HEK293 (cell line): ENCODE measurements around the gene TLR2.

Experiments used
- CTCF ChIA-PET: fragments of 350-600 bp; formaldehyde crosslinking; extraction: SDS; loops from one replicate; lab custom pipeline; 2021; ENCODE audit warnings: antibody characterized with exemption; lab: Yijun Ruan, JAX
- POLR2A ChIA-PET: fragments of 300-600 bp; formaldehyde crosslinking; extraction: SDS; loops from one replicate; lab custom pipeline; 2020; ENCODE audit warnings: antibody characterized with exemption, inconsistent platforms; lab: Yijun Ruan, JAX
- H3K27ac ChIP-seq: fragments of 200-500 bp; sonication (Bioruptor generic); 2 replicates; pipeline ENCODE4 v1.5.1; 2014; ENCODE audit warnings: low read depth, low read length, control low read depth, inconsistent platforms; ENCODE audit errors: extremely low read depth
- H3K36me3 ChIP-seq, 2 experiments: fragments of 200-500 bp in 1 of 2; sonication (Bioruptor generic) in 1 of 2; 1 replicate in 1 of 2; 2 replicates in 1 of 2; pipeline ENCODE4 v1.5.1; 2014 to 2017; ENCODE audit warnings: inconsistent platforms in 2 of 2, low read length in 2 of 2; ENCODE audit not compliant: control insufficient read depth in 2 of 2, insufficient read depth in 1 of 2
- H3K4me1 ChIP-seq: fragments of 200-500 bp; sonication (Bioruptor generic); 2 replicates; pipeline ENCODE4 v1.5.1; 2014; ENCODE audit warnings: mild to moderate bottlenecking, low read length, inconsistent platforms; ENCODE audit not compliant: control insufficient read depth, insufficient read depth
- H3K4me3 ChIP-seq: 2 replicates; pipeline ENCODE4 v1.5.1; 2011; ENCODE audit warnings: low read depth, mild to moderate bottlenecking, control low read depth, low read length, moderate library complexity
- H3K9me3 ChIP-seq: fragments of 200-500 bp; sonication (Bioruptor generic); 2 replicates; pipeline ENCODE4 v1.5.1; 2014; ENCODE audit warnings: low read depth, low read length, inconsistent platforms; ENCODE audit not compliant: control insufficient read depth, insufficient read depth
- BCL11B ChIP-seq: fragments of 450-650 bp; formaldehyde crosslinking; IDR thresholded peaks from 2 replicates; pipeline ENCODE4 v1.5.1; 2016; ENCODE audit warnings: low read depth, missing biosample characterization, missing genetic modification characterization
- KLF16 ChIP-seq: fragments of 450-650 bp; formaldehyde crosslinking; IDR thresholded peaks from 2 replicates; pipeline ENCODE4 v1.5.1; 2017; ENCODE audit warnings: missing biosample characterization, missing genetic modification characterization
- KLF8 ChIP-seq: fragments of 450-650 bp; formaldehyde crosslinking; IDR thresholded peaks from 2 replicates; pipeline ENCODE4 v1.5.1; 2016; ENCODE audit warnings: missing biosample characterization, missing genetic modification characterization
- ZFP69B ChIP-seq: fragments of 450-650 bp; formaldehyde crosslinking; IDR thresholded peaks from 2 replicates; pipeline ENCODE4 v1.5.1; 2016; ENCODE audit warnings: missing biosample characterization, missing genetic modification characterization
- ZNF174 ChIP-seq: fragments of 450-650 bp; formaldehyde crosslinking; IDR thresholded peaks from 2 replicates; pipeline ENCODE4 v1.5.0; 2017; ENCODE audit warnings: missing biosample characterization, mild to moderate bottlenecking, missing genetic modification characterization
- ZNF2 ChIP-seq: fragments of 450-650 bp; formaldehyde crosslinking; IDR thresholded peaks from 2 replicates; pipeline ENCODE4 v1.5.1; 2016; ENCODE audit warnings: missing biosample characterization, missing genetic modification characterization
- ZNF221 ChIP-seq: fragments of 450-650 bp; formaldehyde crosslinking; IDR thresholded peaks from 2 replicates; pipeline ENCODE4 v1.5.1; 2017; ENCODE audit warnings: missing biosample characterization, missing genetic modification characterization, borderline replicate concordance
- ZNF23 ChIP-seq: fragments of 450-650 bp; formaldehyde crosslinking; IDR thresholded peaks from 2 replicates; pipeline ENCODE4 v1.5.1; 2016; ENCODE audit warnings: missing biosample characterization, missing genetic modification characterization, borderline replicate concordance
- ZNF248 ChIP-seq: fragments of 450-650 bp; formaldehyde crosslinking; IDR thresholded peaks from 2 replicates; pipeline ENCODE4 v1.5.1; 2017; ENCODE audit warnings: missing biosample characterization, missing genetic modification characterization
- ZNF266 ChIP-seq: fragments of 450-650 bp; formaldehyde crosslinking; IDR thresholded peaks from 2 replicates; pipeline ENCODE4 v1.5.1; 2016; ENCODE audit warnings: missing biosample characterization, missing genetic modification characterization, low read depth
- ZNF37A ChIP-seq: fragments of 450-650 bp; IDR thresholded peaks from 2 replicates; pipeline ENCODE4 v1.5.1; 2018; ENCODE audit warnings: missing biosample characterization, missing genetic modification characterization
- ZNF571 ChIP-seq: fragments of 450-650 bp; formaldehyde crosslinking; IDR thresholded peaks from 2 replicates; pipeline ENCODE4 v1.5.0; 2017; ENCODE audit warnings: missing biosample characterization, missing genetic modification characterization
- ZNF585B ChIP-seq: fragments of 450-650 bp; formaldehyde crosslinking; IDR thresholded peaks from 2 replicates; pipeline ENCODE4 v1.5.1; 2016; ENCODE audit warnings: missing biosample characterization, missing genetic modification characterization
- ZNF621 ChIP-seq: fragments of 450-650 bp; formaldehyde crosslinking; IDR thresholded peaks from 2 replicates; pipeline ENCODE4 v1.5.1; 2017; ENCODE audit warnings: missing biosample characterization, missing genetic modification characterization
- ZNF654 ChIP-seq: fragments of 450-650 bp; formaldehyde crosslinking; IDR thresholded peaks from 2 replicates; pipeline ENCODE4 v1.5.1; 2016; ENCODE audit warnings: low read depth, missing biosample characterization, missing genetic modification characterization
- ZNF785 ChIP-seq: fragments of 450-650 bp; formaldehyde crosslinking; IDR thresholded peaks from 2 replicates; pipeline ENCODE4 v1.5.1; 2016; ENCODE audit warnings: missing biosample characterization, missing genetic modification characterization
- TF ChIP-seq, protein P1 (sequence below): fragments of 450-650 bp; formaldehyde crosslinking; IDR thresholded peaks from 2 replicates; pipeline ENCODE4 v1.5.1; 2017; ENCODE audit warnings: missing biosample characterization, missing genetic modification characterization
- TF ChIP-seq, protein P2 (sequence below): fragments of 450-650 bp; formaldehyde crosslinking; IDR thresholded peaks from 2 replicates; pipeline ENCODE4 v1.5.1; 2016; ENCODE audit warnings: missing biosample characterization, missing genetic modification characterization
- TF ChIP-seq, protein P3 (sequence below): fragments of 450-650 bp; formaldehyde crosslinking; IDR thresholded peaks from 2 replicates; pipeline ENCODE4 v1.5.1; 2017; ENCODE audit warnings: missing biosample characterization, missing genetic modification characterization
- TF ChIP-seq, protein P4 (sequence below): fragments of 450-650 bp; formaldehyde crosslinking; IDR thresholded peaks from 2 replicates; pipeline ENCODE4 v1.5.1; 2016; ENCODE audit warnings: missing biosample characterization, missing genetic modification characterization
- TF ChIP-seq, protein P5 (sequence below): fragments of 450-650 bp; formaldehyde crosslinking; IDR thresholded peaks from 2 replicates; pipeline ENCODE4 v1.5.1; 2016; ENCODE audit warnings: missing biosample characterization, missing genetic modification characterization
- TF ChIP-seq, protein P6 (sequence below): fragments of 450-650 bp; formaldehyde crosslinking; IDR thresholded peaks from 2 replicates; pipeline ENCODE4 v1.5.1; 2017; ENCODE audit warnings: missing biosample characterization, missing genetic modification characterization
- TF ChIP-seq, protein P7 (sequence below): fragments of 450-650 bp; formaldehyde crosslinking; IDR thresholded peaks from 2 replicates; pipeline ENCODE4 v1.5.1; 2017; ENCODE audit warnings: missing biosample characterization, mild to moderate bottlenecking, missing genetic modification characterization, moderate library complexity

The TLR2 gene

DNA sequence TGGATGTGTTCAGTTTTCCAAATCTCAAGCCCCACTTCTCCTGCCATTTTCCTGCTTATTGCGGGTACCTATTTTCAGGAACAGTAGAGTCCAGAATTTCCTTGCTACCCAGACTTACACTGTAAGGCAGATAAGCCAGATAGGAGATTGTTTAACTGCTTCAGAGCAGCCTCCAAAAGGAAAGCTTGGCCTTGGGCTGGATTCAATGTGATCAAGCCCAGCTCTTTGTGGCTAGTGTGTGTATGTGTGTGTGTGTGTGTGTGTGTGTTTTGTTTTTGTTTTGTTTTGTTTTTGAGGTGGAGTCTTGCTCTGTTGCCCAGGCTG is 41.7 kb downstream of the TLR2 start:
- POLR2A ChIA-PET: no interaction called here
- Histone ChIP-seq H3K27ac (no peak overlapping the region), H3K36me3 (no peaks in the 10 kb centered on the region), H3K4me1 (no peaks in the 10 kb centered on the region), H3K4me3 (no peak overlapping the region), H3K9me3 (no peaks in the 10 kb centered on the region)
- TF ChIP-seq KLF8 (tag by site-specific recombination) (no peak), ZNF23 (tag by site-specific recombination) (no peak), ZNF221 (tag by site-specific recombination) (no peak), ZNF654 (tag by site-specific recombination) (no peak), ZNF174 (no peak), ZNF571 (tag by site-specific recombination) (no peak)
- TF ChIP-seq, protein P1, sequence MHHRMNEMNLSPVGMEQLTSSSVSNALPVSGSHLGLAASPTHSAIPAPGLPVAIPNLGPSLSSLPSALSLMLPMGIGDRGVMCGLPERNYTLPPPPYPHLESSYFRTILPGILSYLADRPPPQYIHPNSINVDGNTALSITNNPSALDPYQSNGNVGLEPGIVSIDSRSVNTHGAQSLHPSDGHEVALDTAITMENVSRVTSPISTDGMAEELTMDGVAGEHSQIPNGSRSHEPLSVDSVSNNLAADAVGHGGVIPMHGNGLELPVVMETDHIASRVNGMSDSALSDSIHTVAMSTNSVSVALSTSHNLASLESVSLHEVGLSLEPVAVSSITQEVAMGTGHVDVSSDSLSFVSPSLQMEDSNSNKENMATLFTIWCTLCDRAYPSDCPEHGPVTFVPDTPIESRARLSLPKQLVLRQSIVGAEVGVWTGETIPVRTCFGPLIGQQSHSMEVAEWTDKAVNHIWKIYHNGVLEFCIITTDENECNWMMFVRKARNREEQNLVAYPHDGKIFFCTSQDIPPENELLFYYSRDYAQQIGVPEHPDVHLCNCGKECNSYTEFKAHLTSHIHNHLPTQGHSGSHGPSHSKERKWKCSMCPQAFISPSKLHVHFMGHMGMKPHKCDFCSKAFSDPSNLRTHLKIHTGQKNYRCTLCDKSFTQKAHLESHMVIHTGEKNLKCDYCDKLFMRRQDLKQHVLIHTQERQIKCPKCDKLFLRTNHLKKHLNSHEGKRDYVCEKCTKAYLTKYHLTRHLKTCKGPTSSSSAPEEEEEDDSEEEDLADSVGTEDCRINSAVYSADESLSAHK (tag by site-specific recombination): no peak
- TF ChIP-seq, protein P2, sequence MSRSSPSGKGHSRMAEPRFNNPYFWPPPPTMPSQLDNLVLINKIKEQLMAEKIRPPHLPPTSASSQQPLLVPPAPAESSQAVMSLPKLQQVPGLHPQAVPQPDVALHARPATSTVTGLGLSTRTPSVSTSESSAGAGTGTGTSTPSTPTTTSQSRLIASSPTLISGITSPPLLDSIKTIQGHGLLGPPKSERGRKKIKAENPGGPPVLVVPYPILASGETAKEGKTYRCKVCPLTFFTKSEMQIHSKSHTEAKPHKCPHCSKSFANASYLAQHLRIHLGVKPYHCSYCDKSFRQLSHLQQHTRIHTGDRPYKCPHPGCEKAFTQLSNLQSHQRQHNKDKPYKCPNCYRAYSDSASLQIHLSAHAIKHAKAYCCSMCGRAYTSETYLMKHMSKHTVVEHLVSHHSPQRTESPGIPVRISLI (tag by site-specific recombination): no peak
- TF ChIP-seq, protein P3, sequence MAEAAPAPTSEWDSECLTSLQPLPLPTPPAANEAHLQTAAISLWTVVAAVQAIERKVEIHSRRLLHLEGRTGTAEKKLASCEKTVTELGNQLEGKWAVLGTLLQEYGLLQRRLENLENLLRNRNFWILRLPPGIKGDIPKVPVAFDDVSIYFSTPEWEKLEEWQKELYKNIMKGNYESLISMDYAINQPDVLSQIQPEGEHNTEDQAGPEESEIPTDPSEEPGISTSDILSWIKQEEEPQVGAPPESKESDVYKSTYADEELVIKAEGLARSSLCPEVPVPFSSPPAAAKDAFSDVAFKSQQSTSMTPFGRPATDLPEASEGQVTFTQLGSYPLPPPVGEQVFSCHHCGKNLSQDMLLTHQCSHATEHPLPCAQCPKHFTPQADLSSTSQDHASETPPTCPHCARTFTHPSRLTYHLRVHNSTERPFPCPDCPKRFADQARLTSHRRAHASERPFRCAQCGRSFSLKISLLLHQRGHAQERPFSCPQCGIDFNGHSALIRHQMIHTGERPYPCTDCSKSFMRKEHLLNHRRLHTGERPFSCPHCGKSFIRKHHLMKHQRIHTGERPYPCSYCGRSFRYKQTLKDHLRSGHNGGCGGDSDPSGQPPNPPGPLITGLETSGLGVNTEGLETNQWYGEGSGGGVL (tag by site-specific recombination): no peak
- CTCF ChIA-PET: interaction anchor here (1.2 kb wide), 2 partner anchors 23 to 82 kb away, joined by 3 read pairs; no protein-coding TSS in a partner anchor

DNA sequence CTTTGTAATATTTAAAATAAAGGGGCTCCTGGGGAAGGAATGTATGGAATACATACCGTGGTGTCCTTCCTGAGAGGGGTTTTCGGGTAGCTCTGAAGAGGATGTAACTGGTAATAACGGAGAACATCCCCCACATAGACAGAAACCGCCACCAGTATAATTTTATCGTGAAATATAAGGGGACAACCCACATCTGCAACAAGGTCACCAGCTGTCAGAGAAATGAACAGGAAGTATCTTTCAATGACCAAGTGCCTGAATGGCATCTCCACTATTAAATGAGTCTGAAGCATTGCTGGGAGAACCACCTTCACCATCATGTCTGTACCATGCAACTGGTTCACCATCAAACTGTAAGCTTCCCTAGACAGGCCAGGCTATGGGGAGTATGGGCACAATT is 44.1 kb downstream of the TLR2 start:
- H3K27ac ChIP-seq: no peak overlapping the region
- TF ChIP-seq KLF16 (tag by site-specific recombination) (no peak), ZNF2 (no peak), ZNF621 (tag by site-specific recombination) (no peak), ZNF585B (tag by site-specific recombination) (no peak), ZFP69B (no peak), ZNF654 (tag by site-specific recombination) (no peak), ZNF248 (no peak), ZNF785 (tag by site-specific recombination) (no peak), BCL11B (tag by site-specific recombination) (no peak), ZNF266 (no peak), ZNF37A (tag by site-specific recombination) (no peak)
- TF ChIP-seq, protein P4, sequence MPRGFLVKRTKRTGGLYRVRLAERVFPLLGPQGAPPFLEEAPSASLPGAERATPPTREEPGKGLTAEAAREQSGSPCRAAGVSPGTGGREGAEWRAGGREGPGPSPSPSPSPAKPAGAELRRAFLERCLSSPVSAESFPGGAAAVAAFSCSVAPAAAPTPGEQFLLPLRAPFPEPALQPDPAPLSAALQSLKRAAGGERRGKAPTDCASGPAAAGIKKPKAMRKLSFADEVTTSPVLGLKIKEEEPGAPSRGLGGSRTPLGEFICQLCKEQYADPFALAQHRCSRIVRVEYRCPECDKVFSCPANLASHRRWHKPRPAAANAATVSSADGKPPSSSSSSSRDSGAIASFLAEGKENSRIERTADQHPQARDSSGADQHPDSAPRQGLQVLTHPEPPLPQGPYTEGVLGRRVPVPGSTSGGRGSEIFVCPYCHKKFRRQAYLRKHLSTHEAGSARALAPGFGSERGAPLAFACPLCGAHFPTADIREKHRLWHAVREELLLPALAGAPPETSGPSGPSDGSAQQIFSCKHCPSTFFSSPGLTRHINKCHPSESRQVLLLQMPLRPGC: no peak
- TF ChIP-seq, protein P5, sequence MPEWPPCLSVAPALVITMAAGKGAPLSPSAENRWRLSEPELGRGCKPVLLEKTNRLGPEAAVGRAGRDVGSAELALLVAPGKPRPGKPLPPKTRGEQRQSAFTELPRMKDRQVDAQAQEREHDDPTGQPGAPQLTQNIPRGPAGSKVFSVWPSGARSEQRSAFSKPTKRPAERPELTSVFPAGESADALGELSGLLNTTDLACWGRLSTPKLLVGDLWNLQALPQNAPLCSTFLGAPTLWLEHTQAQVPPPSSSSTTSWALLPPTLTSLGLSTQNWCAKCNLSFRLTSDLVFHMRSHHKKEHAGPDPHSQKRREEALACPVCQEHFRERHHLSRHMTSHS (tag by site-specific recombination): no peak
- TF ChIP-seq, protein P6, sequence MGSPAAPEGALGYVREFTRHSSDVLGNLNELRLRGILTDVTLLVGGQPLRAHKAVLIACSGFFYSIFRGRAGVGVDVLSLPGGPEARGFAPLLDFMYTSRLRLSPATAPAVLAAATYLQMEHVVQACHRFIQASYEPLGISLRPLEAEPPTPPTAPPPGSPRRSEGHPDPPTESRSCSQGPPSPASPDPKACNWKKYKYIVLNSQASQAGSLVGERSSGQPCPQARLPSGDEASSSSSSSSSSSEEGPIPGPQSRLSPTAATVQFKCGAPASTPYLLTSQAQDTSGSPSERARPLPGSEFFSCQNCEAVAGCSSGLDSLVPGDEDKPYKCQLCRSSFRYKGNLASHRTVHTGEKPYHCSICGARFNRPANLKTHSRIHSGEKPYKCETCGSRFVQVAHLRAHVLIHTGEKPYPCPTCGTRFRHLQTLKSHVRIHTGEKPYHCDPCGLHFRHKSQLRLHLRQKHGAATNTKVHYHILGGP (tag by site-specific recombination): no peak
- TF ChIP-seq, protein P7, sequence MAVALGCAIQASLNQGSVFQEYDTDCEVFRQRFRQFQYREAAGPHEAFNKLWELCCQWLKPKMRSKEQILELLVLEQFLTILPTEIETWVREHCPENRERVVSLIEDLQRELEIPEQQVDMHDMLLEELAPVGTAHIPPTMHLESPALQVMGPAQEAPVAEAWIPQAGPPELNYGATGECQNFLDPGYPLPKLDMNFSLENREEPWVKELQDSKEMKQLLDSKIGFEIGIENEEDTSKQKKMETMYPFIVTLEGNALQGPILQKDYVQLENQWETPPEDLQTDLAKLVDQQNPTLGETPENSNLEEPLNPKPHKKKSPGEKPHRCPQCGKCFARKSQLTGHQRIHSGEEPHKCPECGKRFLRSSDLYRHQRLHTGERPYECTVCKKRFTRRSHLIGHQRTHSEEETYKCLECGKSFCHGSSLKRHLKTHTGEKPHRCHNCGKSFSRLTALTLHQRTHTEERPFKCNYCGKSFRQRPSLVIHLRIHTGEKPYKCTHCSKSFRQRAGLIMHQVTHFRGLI (tag by site-specific recombination): no peak

More for the DNA sequence above, 44.1 kb downstream of the TLR2 start:
- POLR2A ChIA-PET: no interaction called here
- Histone ChIP-seq H3K4me1 (no peaks in the 10 kb centered on the region), H3K9me3 (no peaks in the 10 kb centered on the region), H3K36me3 (no peaks in the 10 kb centered on the region), H3K4me3 (no peak overlapping the region)
- CTCF ChIA-PET: interaction anchor here (0.6 to 1.1 kb wide), 2 partner anchors 22 to 287 kb away, joined by 5 to 8 read pairs; no protein-coding TSS in a partner anchor
